HG03064 (cell line): ENCODE measurements around the gene PXT1.
"Not testable (repeated sequence)": the region's sequence is repeated elsewhere in the genome, so short reads cannot be mapped to it uniquely, and the experiment has no call there.

Experiments used
- ATAC-seq: cut with Tn5 transposase; IDR thresholded peaks from one replicate; pipeline ENCODE4 v1.9.1; 2021; ENCODE audit warnings: low read depth; ENCODE audit not compliant: unreplicated experiment

Gene PXT1

DNA sequence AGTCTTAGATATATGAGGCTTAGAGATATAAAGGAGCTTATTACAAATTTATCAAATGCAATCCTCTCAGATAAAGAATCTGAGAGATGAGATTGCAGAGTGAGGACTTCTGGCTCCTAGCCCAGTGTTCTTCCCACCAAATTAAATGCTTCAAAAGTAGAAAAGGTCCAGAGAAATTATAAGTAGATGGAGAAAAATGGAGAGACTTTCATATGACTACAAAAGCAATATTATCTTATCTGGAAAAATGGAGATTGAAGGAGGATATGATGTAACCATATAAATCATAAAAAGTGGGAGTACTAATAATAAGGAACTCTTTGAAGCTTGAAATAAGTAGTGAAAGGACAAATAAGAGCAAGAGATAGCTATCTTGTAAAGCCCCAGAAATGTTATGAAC is 3.0 kb upstream of the PXT1 start:
- no peak for ATAC-seq

DNA sequence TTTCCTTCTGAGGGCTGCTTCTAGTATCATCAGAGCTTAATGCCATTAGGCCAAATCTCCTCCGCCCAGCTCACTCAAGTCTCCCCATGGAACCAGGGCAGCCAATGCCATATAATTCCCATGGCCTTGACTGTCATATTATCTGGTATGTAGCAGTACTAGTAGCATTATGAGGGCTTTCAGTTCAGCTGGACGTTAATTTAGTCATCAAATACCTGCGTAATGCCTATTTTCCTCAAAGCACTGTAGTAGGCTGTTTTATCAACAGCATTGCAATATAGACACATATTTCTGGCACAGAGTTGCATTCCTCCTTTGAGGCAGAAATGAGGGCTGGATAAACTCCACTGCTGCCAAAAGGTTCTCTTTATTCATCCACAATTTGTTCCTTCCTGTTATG is 1.8 kb upstream of the PXT1 start:
- no peak for ATAC-seq

DNA sequence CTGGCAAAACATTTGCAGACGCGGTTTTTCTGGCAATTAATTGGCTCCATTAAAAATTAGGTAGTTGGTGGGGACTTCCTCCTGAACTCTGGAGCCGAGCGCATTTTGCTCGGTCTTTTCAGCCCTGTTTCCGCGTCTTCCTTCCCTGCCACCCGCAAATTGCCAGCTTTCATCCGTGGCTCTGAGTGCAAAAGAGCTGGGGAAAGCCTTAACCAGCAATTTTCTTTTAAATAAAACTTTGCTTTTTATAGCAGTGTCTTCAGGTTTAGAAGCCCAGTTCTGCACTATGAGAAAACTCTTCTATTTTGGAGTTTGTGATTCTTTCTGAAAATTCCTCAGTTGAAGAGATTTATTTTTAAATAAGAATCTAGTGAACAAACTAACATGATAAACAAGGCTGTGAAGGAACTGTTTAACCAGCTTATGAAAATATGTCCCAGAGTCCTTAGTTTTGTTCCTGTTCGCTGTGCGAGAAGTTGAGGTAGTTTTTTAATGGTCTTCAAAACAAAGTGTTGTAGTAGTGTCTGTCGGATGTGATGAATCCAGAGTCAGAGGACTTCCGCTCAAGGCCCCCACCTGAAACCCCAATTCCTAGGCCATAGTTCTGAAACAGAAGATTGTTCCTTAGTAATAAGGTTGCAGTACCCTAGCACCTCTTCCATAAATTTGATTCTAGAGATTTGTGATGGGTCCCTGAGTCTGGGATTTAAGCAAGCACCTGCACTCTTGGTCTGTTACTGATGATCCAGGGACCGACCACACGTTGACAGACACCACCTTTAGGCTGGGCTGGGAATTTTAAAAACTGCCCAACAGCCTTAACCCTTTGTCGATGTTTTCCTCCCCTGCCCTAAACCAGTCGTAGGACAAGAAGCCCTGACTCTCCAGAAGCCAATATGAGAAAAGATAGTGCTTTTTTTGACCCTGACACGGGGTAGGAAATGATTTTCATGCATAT is 1.1 kb upstream of the PXT1 start:
- ATAC-seq, result no peak

DNA sequence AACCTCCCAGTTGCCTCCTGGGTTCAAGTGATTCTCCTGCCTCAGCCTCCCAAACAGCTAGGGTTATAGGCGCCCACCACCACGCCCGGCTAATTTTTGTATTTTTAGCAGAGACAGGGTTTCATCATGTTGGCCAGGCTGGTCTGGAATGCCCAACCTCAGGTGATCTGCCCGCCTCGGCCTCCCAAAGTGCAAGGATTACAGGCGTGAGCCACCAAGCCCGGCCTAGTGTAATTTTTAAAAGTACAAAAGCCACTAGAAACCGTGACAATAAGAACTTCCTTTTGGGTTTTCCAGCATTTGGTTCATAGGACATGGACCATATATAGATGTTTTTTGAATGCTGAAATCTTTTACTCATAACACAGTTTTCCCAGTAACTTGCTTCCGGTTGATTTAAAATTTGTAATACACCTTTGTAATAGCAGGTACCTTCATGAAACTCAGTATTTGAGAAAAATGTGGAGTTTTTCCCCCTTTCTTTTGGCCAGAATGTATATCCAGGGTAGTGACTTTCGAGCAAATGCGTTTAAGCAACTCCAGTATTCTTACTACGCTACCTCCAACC is 467 bp downstream of the PXT1 start:
- peak; percentile 16 for ATAC-seq

DNA sequence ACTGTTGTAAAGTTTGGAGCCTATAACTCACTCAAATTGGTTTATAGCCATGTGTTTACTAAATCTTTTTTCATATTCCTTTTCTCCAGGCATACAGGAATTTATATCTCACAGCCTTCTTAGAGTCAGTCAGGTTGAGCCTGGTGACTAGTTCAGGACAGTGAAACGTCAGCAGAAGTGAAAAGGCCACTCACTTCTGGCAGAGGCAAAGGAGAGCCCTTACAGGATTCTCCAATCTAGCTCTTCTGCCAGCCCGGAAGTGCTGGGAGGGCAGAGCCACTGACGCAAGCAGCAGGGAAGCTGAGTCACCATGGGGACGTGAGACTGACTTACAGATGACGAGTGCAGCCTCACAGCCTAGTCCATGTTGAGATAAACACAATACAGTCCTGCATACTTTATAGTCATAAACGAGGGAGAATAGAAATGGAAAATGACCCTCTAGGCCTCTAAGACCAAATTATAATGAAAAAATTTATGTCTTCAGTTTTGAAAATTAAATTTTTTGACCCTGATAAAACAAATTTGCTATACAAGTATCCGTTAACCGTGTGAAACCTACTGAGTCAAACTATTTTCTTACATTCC is 1.3 kb downstream of the PXT1 start:
- ATAC-seq, result peak; percentile 51

DNA sequence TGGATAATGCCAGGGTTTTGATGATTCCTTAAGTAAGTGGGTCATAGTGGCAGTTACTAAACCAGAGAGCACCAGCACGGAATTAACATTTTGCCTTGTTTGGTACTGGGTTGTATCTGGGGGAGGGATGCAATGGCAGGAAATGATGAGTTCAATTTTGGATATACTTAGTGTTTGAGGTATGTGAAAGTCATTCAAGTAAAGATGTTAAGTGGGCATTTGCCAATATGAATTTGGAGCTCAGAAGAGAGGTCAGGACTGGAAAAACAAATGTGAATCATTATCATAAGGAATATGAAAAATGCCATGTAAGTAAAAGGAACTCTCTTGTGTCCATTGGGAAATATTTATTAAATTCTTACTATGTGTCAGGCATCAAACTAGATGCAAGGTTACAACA is 6.2 kb downstream of the PXT1 start:
- no peak for ATAC-seq

DNA sequence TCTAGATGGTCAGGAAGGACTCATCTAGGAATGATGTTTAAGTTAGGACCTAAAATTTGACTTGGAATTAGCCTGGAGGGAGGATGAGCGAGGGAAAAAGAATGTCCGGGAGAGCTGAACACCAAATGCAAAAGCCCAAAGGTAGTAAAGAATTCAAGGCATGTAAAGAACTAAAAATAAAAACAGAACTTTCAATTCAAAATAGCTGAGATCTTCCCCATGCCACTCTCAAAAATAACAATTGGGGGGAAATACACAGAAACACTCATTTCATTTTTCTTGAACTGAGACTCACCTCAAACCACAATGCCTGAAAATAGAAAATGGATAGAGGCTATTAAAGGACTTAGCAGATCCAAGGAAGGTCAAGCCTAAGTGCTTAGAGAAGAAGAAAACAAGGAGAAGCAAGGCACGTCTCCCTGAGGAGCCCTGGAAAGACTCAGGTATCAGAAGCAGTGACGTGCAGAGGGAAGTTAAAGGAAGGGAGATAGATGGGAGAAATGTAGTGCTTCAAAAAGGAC is 10.4 kb downstream of the PXT1 start:
- no peak for ATAC-seq

DNA sequence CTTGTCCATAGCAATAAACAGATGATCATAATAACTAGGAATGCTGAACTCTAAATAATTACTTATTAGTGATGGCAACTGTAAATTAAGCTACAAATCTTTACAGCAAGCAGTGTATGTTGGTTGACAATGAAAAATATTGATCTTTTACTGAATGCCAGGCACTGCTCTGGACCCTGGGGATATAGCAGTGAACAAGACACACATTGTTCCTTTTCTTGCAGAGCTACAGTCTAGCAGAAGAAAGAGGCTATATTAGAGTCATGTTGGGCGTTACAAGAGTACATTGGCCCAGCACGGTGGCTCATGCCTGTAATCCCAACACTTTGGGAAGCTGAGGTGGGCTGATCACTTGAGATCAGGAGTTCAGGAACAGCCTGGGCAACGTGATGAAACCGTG is 11.5 kb downstream of the PXT1 start:
- ATAC-seq, result no peak

DNA sequence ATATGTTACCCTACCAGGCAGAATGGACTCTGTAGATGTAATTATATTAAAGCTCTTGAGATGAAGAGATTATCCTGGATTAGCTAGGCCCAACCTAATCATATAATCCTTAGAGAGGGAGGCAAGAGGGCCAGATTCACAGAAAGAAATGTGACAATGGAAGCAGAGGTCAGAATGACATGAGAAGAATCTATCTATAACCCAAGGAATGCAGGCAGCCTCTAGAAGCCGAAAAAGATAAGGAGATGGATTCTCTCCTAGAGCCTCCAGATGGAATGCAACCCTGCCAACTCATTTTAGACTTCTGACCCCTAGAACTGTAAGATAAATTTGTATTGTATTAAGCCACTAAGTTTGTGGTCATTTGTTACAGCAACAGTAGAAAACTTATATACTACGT is 12.3 kb downstream of the PXT1 start:
- no peak for ATAC-seq

DNA sequence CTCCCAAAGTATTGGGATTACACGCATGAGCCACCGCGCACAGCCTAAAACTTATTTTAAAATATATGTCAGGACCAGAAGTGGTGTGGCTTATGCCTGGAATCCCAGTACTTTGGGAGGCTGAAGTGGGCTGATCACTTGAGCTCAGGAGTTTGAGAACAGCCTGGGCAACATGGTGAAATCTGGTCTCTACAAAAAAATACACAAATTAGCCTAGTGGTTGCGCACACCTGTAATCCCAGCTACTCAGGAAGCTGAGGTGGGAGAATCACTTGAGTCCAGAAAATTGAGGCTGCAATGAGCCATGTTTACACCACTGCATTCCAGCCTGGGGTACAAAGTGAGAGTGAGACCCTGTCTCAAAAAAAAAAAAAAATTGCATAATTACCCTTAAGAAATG is 13.7 kb downstream of the PXT1 start:
- no peak for ATAC-seq

DNA sequence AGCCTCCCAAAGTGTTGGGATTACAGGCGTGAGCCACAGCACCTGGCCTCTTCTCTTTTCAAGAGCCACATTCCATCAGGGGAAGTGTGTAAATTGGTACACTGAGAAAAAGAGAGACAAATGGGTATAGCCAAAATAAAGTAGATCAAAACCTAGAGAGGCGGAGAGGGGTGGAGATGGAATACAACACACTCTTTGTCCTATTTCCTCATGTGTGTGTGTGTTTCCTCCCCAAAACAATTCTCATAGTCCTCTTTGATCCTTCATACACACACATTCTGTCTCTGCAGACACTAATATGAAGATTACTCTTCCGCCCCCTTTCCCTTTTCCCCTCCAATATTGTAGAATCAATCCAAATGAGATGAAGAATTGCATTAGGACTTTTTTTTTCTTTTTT is 16.0 kb downstream of the PXT1 start:
- ATAC-seq, result no peak

DNA sequence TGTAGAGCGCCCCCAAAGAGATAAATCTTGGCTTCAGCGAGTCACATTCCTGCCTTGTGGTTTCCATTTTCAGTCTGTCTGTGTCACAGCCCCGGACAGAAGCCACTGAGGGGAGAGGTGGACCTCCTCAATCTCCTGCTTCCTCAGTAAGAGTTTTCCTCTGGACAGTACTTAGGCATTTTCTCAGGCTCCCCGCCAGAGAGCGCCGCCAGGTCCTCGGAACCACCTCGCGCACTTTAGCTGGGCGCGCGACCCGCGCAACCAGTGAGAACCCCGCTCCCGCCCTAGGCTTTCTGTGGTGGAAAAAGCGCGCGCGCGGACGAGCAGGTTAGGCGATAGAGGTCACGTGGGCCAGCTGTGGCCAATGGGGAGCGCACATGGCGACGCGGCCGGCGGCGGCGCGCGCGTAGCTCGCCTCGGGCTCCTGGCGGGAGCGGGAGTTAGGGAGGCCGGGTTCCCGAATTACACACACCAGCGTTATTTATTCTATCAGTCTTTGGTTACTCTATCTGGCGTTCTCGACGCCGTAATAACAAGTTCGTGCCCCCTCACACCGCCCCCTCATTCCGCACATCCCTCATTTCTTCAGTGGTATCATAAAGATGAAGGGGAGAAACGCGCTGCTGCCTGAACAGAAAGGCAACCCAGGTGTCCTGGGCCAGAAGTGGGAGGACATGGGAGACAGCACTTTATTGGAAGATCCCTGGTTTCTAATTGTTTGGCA is 19.4 kb downstream of the PXT1 start:
- peak; percentile 89 for ATAC-seq

DNA sequence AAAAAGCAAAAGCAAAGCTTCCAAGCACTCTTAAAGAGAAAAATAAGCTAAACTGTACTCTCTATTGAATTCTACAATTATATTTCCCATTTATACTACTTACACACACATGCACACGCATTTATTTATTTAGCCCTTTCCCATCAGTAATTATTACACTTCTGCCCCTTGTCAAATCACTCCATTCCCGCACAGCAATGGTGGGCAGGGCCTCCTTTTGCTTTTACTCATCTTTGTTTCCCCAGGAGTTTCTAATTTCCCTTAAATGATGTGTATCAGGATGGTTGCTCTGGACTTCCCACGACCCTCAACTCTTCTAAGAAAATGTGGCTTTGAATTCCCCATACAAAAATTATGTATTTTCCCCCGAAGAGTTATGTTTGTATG is 19.9 kb downstream of the PXT1 start:
- ATAC-seq, result peak; percentile 5

DNA sequence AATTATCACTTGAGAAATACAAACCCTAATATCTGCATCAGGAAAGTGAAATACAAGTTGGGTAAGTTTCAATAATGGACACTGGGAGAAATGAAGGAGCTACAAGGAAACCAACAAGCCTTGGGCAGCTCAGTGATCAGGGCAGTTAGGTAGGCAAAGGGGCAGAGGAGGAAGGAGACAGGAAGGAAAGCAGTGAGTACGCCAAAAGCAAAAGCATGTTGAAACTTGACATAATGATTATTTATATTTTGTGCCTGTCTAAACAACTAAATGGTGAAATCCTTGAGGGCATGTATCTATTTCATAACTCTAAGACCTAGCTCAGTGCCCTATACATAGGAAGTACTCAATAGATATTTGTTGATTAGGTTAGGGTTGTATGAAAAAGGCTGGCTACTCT is 23.3 kb downstream of the PXT1 start:
- ATAC-seq, result no peak

DNA sequence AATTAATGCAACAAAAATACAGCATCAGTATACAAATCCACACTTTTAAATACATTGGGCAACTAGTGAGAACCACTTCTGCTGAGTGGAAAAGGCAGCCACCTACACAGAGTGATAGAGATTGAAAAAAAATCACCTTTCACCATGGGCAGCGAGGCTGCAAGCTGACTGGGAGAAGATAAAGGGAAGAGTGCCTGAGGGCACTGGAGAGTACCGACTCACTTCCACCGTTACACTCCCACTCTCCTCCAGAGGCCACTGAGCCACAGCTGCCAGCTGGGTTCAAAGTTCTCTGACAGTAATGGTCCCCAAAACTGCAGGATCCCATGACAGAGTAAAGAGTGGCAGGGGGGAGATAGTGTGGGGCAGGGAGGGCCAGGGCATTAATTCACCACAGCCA is 24.1 kb downstream of the PXT1 start:
- ATAC-seq, result no peak

DNA sequence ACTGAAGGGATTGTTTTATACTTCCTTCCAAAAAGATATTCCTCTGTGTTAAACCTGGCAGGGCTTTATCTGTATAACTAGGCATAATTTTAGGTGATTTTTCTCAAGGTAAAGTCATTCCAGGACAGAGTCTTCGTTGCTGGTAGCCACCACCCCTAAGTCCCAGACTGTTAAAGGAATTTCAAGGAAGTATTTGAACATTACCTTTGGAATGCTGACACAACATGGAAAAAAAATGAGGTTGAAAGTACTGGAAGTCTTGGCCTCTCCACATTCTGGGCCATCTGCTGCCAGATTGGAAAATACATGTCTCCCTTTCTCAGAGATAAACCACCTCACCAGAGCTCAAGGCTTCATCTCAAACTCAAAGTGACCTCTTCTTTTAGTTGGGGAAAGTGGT is 28.2 kb downstream of the PXT1 start:
- ATAC-seq, result no peak

DNA sequence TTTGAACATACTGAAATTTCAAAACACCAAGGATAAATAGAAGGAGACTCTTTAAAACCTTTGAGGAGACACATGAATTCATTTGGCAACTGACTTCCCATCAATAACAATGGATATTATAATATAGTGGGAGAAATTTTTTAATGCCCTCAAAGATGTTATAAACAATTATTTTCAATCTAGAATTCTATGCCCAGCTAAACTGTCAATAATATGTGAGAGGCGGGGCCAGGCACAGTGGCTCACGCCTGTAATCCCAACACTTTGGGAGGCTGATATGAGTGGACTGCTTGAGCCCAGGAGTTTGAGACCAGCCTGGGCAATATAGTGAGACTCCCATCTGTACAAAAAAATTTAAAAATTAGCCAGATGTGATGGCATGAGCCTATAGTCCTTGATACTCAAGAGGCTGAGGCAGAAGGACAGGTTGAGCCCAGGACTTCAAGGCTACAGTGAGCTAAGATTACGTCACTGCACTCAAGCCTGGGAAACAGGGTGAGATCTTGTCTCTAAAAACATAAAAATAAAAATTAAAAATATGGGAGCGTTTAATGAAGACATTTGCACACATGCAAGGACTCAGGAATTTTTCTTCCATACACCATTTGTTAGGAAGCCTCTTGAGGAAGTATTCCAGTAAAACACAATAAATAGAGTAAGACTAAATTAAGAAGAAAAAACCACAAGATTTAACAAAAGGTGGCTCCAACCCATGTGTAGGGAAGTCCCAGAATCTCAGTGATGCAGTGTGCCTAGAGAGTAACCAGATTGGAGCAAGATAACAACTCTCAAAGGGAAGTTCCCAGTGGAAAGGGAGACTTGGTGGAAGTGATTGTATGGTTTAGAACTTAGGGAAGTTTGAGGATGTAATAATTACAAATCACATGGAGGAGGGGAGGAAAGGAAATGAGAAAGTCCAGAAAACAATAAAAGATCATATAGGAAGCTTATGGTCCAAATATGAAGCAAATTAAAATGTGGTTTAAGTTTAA is 28.9 kb downstream of the PXT1 start:
- ATAC-seq, result no peak

DNA sequence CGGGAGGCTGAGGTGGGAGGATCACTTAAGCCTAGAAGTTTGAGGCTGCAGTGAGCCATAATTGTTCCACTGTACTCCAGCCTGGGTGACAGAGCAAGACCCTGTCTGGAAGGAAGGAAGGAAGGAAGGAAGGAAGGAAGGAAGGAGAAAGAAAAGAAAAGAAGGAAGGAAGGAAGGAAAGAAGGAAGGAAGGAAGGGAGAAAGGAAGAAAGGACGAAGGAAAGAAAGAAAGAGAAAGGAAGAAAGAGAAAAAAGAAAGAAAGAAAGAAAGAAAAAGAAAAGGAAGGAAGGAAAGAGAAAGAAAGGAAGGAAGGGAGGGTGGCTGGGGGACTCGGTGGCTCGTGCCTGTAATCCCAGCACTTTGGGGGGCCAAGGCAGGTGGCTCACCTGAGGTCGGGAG is 32.9 kb downstream of the PXT1 start:
- not testable (repeated sequence) for ATAC-seq

DNA sequence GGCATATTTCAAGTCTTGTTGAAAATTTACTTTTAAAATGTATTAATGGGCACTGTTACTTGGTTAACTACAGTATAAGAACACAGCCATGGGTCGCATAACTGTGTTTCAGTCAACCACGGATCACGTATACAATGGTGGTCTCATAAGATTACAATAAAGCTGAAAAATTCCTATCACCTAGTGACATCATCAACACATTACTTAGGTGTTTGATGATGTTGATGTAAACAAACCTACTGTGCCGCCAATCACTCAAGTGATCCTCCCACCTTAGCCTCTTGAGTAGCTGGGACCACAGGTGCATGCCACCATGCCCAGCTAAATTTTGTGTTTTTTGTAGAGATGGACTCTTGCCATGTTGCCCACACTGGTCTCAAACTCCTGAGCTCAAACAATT is 38.5 kb downstream of the PXT1 start:
- ATAC-seq, result no peak

DNA sequence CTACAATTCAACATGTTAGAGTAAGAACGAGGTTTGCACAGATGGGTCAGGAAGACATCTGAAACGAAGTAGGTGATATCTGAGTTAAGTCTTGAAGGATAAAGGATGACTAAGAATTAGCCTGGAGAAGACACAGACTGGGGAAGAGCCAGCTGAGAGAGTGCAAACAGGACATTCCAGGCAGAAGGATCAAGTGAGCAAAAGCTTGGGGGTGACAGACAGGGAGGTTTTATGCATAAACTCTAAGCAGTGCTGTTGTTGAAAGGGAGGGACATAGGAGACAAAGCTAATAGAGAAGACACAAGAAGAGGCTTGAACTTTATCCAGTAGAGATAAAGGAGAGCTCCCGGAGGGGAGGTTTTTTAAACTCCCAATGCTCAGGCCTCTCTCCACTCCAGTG is 40.2 kb downstream of the PXT1 start:
- ATAC-seq, result no peak
